H1 (cell line): ENCODE data around the gene ADAMTSL2. TPM values are rescaled to one million over a fixed set of nuclear protein-coding genes. Genes with fewer than 3 reads are reported as not detected.

Source experiments
- CTCF ChIA-PET: fragments of 300-600 bp; sonication (Branson Sonifier 250); formaldehyde crosslinking; loops from one replicate; lab custom pipeline; 2021; ENCODE audit not compliant: partially characterized antibody; lab: Charles Lee
- POLR2A ChIA-PET: fragments of 300-600 bp; sonication (Branson Sonifier 250); formaldehyde crosslinking; loops from one replicate; lab custom pipeline; 2021; ENCODE audit warnings: inconsistent platforms; ENCODE audit not compliant: partially characterized antibody; lab: Charles Lee
- DNase-seq, 2 experiments: peaks; one replicate each; pipeline versions ENCODE4 v3.0.0 to v3.0.0-alpha.2; 2010 to 2022; ENCODE audit warnings: low spot score in 2 of 2, low read depth in 1 of 2, mixed read lengths in 1 of 2
- FAIRE-seq: peaks from 2 replicates; lab custom pipeline; 2011; peaks lifted over from hg19 to GRCh38; lab: Jason Lieb, UNC
- H2AFZ ChIP-seq: 2 replicates; pipeline ENCODE4 v1.8.1; 2012; ENCODE audit warnings: low read length, inconsistent platforms
- H2AK5ac ChIP-seq: 2 replicates; pipeline ENCODE4 v1.6.1; 2013; ENCODE audit warnings: low read depth, low read length
- H2BK120ac ChIP-seq: replicated peaks from 2 replicates; pipeline ENCODE3; 2013; ENCODE audit warnings: low read depth, low read length, inconsistent platforms
- H2BK12ac ChIP-seq: 2 replicates; pipeline ENCODE4 v1.6.1; 2013; ENCODE audit warnings: low read depth, low read length
- H2BK15ac ChIP-seq: 2 replicates; pipeline ENCODE4 v1.6.1; 2013; ENCODE audit warnings: low read length
- H2BK20ac ChIP-seq: 2 replicates; pipeline ENCODE4 v1.6.1; 2013; ENCODE audit warnings: low read length
- H2BK5ac ChIP-seq: 2 replicates; pipeline ENCODE4 v1.6.1; 2013; ENCODE audit warnings: low read depth, low read length
- H3K14ac ChIP-seq: 2 replicates; pipeline ENCODE4 v1.6.1; 2013; ENCODE audit warnings: inconsistent platforms; ENCODE audit not compliant: insufficient read length
- H3K18ac ChIP-seq: 2 replicates; pipeline ENCODE4 v1.6.1; 2013; ENCODE audit warnings: low read length; ENCODE audit errors: extremely low read depth
- H3K23ac ChIP-seq: 2 replicates; pipeline ENCODE4 v1.6.1; 2013; ENCODE audit warnings: inconsistent platforms; ENCODE audit not compliant: insufficient read length
- H3K23me2 ChIP-seq: 2 replicates; pipeline ENCODE4 v1.6.1; 2013; ENCODE audit warnings: low read depth, low read length
- H3K27ac ChIP-seq: 2 replicates; pipeline ENCODE4 v1.6.1; 2011; ENCODE audit warnings: low read depth, low read length, inconsistent platforms
- H3K27me3 ChIP-seq, 4 experiments: replicated peaks in 1 of 4; 1 replicate in 1 of 4; 2 replicates in 3 of 4; pipeline versions ENCODE4 v1.6.1 to v1.8.1; 2011 to 2013; ENCODE audit warnings: low read length in 3 of 4, mild to moderate bottlenecking in 3 of 4, inconsistent platforms in 2 of 4, mixed read lengths in 2 of 4, moderate library complexity in 1 of 4; ENCODE audit not compliant: control insufficient read depth in 3 of 4, insufficient read depth in 3 of 4; ENCODE audit errors: extremely low read depth in 1 of 4
- H3K36me3 ChIP-seq, 4 experiments: 2 replicates each; pipeline versions ENCODE4 v1.6.1 to v1.8.1; 2011 to 2013; ENCODE audit warnings: mild to moderate bottlenecking in 4 of 4, low read length in 3 of 4, moderate library complexity in 2 of 4, control low read depth in 1 of 4, inconsistent platforms in 1 of 4; ENCODE audit not compliant: insufficient read depth in 4 of 4, control insufficient read depth in 2 of 4
- H3K4ac ChIP-seq: replicated peaks from 2 replicates; pipeline ENCODE3; 2013; ENCODE audit warnings: low read length, low read depth, mixed read lengths, inconsistent platforms; ENCODE audit not compliant: insufficient read length
- H3K4me1 ChIP-seq, 4 experiments: replicated peaks in 1 of 4; 1 replicate in 1 of 4; 2 replicates in 3 of 4; pipeline versions ENCODE4 v1.6.1 to v1.8.1; 2011 to 2013; ENCODE audit warnings: low read length in 3 of 4, inconsistent platforms in 2 of 4, mixed read lengths in 1 of 4; ENCODE audit not compliant: insufficient read depth in 4 of 4, control insufficient read depth in 3 of 4
- H3K4me2 ChIP-seq, 2 experiments: 2 replicates each; pipeline versions ENCODE4 v1.6.1 to v1.8.1; 2011 to 2013; ENCODE audit warnings: low read depth in 2 of 2, low read length in 2 of 2, control low read depth in 1 of 2, inconsistent platforms in 1 of 2, mild to moderate bottlenecking in 1 of 2; ENCODE audit not compliant: insufficient read depth in 1 of 2
- H3K4me3 ChIP-seq, 4 experiments: fragments of 200-600, 300-600 bp in 1 of 4; sonication (generic), shearing (Covaris generic), sonication (Bioruptor Twin) in 1 of 4; 2 replicates each; pipeline versions ENCODE4 v1.5.1 to v1.8.1; 2011 to 2016; ENCODE audit warnings: low read length in 4 of 4, low read depth in 3 of 4, control low read depth in 2 of 4, inconsistent platforms in 2 of 4, mild to moderate bottlenecking in 2 of 4, mixed read lengths in 1 of 4, moderate library complexity in 1 of 4; ENCODE audit not compliant: insufficient read depth in 2 of 4; ENCODE audit errors: extremely low read depth in 1 of 4
- H3K56ac ChIP-seq: replicated peaks from 2 replicates; pipeline ENCODE3; 2013; ENCODE audit warnings: low read depth, mild to moderate bottlenecking, mixed read lengths, low read length, inconsistent platforms; ENCODE audit not compliant: insufficient read length
- H3K79me1 ChIP-seq: 2 replicates; pipeline ENCODE4 v1.6.1; 2013; ENCODE audit warnings: low read depth, low read length, control low read depth
- H3K79me2 ChIP-seq, 2 experiments: 2 replicates each; pipeline versions ENCODE4 v1.6.1 to v1.8.1; 2012 to 2013; ENCODE audit warnings: low read length in 2 of 2, mild to moderate bottlenecking in 2 of 2, inconsistent platforms in 1 of 2; ENCODE audit not compliant: insufficient read depth in 2 of 2, control insufficient read depth in 1 of 2
- H3K9ac ChIP-seq, 4 experiments: replicated peaks in 1 of 4; 1 replicate in 1 of 4; 2 replicates in 3 of 4; pipeline versions ENCODE4 v1.6.1 to v1.8.1; 2011 to 2013; ENCODE audit warnings: low read depth in 3 of 4, low read length in 3 of 4, control low read depth in 2 of 4, mild to moderate bottlenecking in 2 of 4, moderate library complexity in 2 of 4, inconsistent platforms in 1 of 4; ENCODE audit errors: extremely low read depth in 1 of 4
- H3K9me3 ChIP-seq, 2 experiments: 2 replicates each; pipeline versions ENCODE4 v1.6.1 to v1.8.1; 2012 to 2013; ENCODE audit warnings: mild to moderate bottlenecking in 2 of 2, moderate library complexity in 2 of 2, control low read depth in 1 of 2, inconsistent platforms in 1 of 2, low read depth in 1 of 2, low read length in 1 of 2, mixed read lengths in 1 of 2; ENCODE audit not compliant: insufficient read depth in 2 of 2
- H4K20me1 ChIP-seq, 2 experiments: replicated peaks in 1 of 2; 2 replicates each; pipeline versions ENCODE3 to v1.8.1; 2011 to 2013; ENCODE audit warnings: inconsistent platforms in 2 of 2, low read length in 2 of 2, mild to moderate bottlenecking in 1 of 2; ENCODE audit not compliant: insufficient read depth in 2 of 2, control insufficient read depth in 1 of 2
- H4K5ac ChIP-seq: 2 replicates; pipeline ENCODE4 v1.6.1; 2013; ENCODE audit warnings: low read length, low read depth, mixed read lengths, inconsistent platforms; ENCODE audit not compliant: insufficient read length
- H4K8ac ChIP-seq: 2 replicates; pipeline ENCODE4 v1.8.0; 2013; ENCODE audit warnings: mild to moderate bottlenecking, moderate library complexity, low read length, inconsistent platforms; ENCODE audit not compliant: insufficient read depth; ENCODE audit errors: extremely low read depth
- H4K91ac ChIP-seq: replicated peaks from 2 replicates; pipeline ENCODE3; 2013; ENCODE audit warnings: low read length, mixed read lengths, inconsistent platforms; ENCODE audit not compliant: insufficient read length
- CBX5 ChIP-seq: fragments of 300-800, 300-1000 bp; sonication (generic); IDR thresholded peaks from 2 replicates; pipeline ENCODE4 v1.7.1; 2016; ENCODE audit warnings: antibody characterized with exemption, low read length, low read depth
- CTCF ChIP-seq, 3 experiments: IDR thresholded peaks; 1 replicate in 2 of 3; 2 replicates in 1 of 3; pipeline versions ENCODE4 v1.5.1 to v1.6.1; 2011; ENCODE audit warnings: low read length in 3 of 3, mild to moderate bottlenecking in 3 of 3, inconsistent platforms in 2 of 3, low read depth in 1 of 3, moderate library complexity in 1 of 3; ENCODE audit not compliant: insufficient read depth in 1 of 3; ENCODE audit errors: control extremely low read depth in 1 of 3
- WGBS, 2 experiments: shearing (Covaris generic) in 1 of 2; methylation state at CpG; one replicate each; pipeline versions ENCODE4 v1.1.6 to v1.1.7; 2013 to 2015; ENCODE audit warnings: low lambda C conversion rate in 2 of 2, mixed read lengths in 2 of 2, inconsistent platforms in 1 of 2, low coverage in 1 of 2, missing lambda C conversion rate in 1 of 2; ENCODE audit not compliant: insufficient replicate concordance in 2 of 2, insufficient coverage in 1 of 2, insufficient read length in 1 of 2; ENCODE audit errors: extremely low coverage in 1 of 2, missing lambda C conversion rate in 1 of 2; 5-methylcytosine and 5-hydroxymethylcytosine counted together
- polyA plus RNA-seq, 7 experiments: library from polyadenylated mRNA; depleted of rRNA in 3 of 7; stranded (reverse) in 5 of 7; unstranded in 2 of 7; fragments of >200 nt in 5 of 7; fragments of 200-250 nt in 2 of 7; gene quantifications; 1 replicate in 5 of 7; 2 replicates in 1 of 7; 4 replicates in 1 of 7; pipeline versions ENCODE4 v1.2.1 to v1.2.3, GENCODE V29; 2011 to 2013; ENCODE audit warnings: missing spikeins in 2 of 7, mixed read lengths in 2 of 7
- total RNA-seq: library from RNA; stranded (reverse); fragmentation: NEBNext Ultra II Directional; extraction: Animal tissue kit (Norgen Biotek cat#: 25700); gene quantifications from 2 replicates; pipeline ENCODE4 v1.2.1, GENCODE V29; 2021

Gene ADAMTSL2
- total and polyA plus RNA-seq, 2 of the 8 experiments (the other 6 are each of a cell fraction or from before 2014, with no cell fraction given): 0.74 to 0.76 TPM

- Histone ChIP-seq H3K4me2 (no peak overlapping the region), H4K20me1 (peaks cover 0 to 7% of the 10 kb centered on the region in 2 experiments), H3K23me2 (peaks cover 10% of the 10 kb centered on the region), H3K18ac (peak overlapping the region; percentile 62; the same call in 1 of the 2 replicates), H4K91ac (peak overlapping the region; percentile 74), H2BK15ac (peak overlapping the region; percentile 96), H2AFZ (no peak overlapping the region), H2BK120ac (peak overlapping the region; percentile 43), H3K79me2 (no peaks in the 10 kb centered on the region), H2BK20ac (peak overlapping the region; percentile 72; the same call in 1 of the 2 replicates), H3K36me3 (no peaks in the 10 kb centered on the region; a peak in 1 of 8 replicates), H3K27me3 (no peaks in the 10 kb centered on the region; a peak in 2 of 7 replicates), H3K27ac (no peak overlapping the region), H4K8ac (no peak overlapping the region), H3K9me3 (peaks cover 0 to 3% of the 10 kb centered on the region in 2 experiments; a peak in 1 of 4 replicates), H3K14ac (no peak overlapping the region), H3K23ac (no peak overlapping the region), H2BK5ac (peak overlapping the region; percentile 67), H2BK12ac (peak overlapping the region; percentile 86; the same call in 1 of the 2 replicates), H3K4me3 (no peak overlapping the region), H3K56ac (no peak overlapping the region), H4K5ac (no peak overlapping the region), H3K4me1 (peaks cover 0 to 22% (median 14%) of the 10 kb centered on the region in 4 experiments; a peak in 6 of 7 replicates), H3K9ac (no peak overlapping the region), H3K79me1 (no peaks in the 10 kb centered on the region), H3K4ac (peak overlapping the region; percentile 91), H2AK5ac (peak overlapping the region; percentile 96; the same call in 1 of the 2 replicates)
- CTCF ChIA-PET: interaction anchor here (0.8 to 3.4 kb wide), 3 partner anchors 13 to 91 kb away, joined by 3 to 14 read pairs (median 3); partner anchors contain the start of gene MYMK
- FAIRE-seq (no peak), DNase-seq (no peak)
- TF ChIP-seq CBX5: no peak
- TF ChIP-seq CTCF (IDR thresholded peaks at IDR 0.05; ENCODE audit: control extremely low read depth in 1 of 3, insufficient read depth in 1 of 3, low read depth in 1 of 3, low read length in 3 of 3): peak in 1 of 3 experiments; percentile 11; a peak in 1 of 4 replicates
- WGBS, 2 experiments: 81% methylated on average over 17 of the region's 19 CpGs; no CpG with 5 or more reads in 1 of the 2 experiments
- POLR2A ChIA-PET: interaction anchor here (1.0 to 2.5 kb wide), 3 partner anchors 11 to 163 kb away, joined by 3 to 5 read pairs (median 3); no protein-coding TSS in a partner anchor
Measured at GRCh38 chr9:133512253-133513213, 22.0 kb upstream of the ADAMTSL2 start.
